ENCODE results near the gene KRTAP6-1. TPM values are rescaled to one million over a fixed set of nuclear protein-coding genes. Genes with fewer than 3 reads are reported as not detected.

Gene KRTAP6-1
- total RNA-seq, 1 experiment from 2014 or later: not detected

DNA sequence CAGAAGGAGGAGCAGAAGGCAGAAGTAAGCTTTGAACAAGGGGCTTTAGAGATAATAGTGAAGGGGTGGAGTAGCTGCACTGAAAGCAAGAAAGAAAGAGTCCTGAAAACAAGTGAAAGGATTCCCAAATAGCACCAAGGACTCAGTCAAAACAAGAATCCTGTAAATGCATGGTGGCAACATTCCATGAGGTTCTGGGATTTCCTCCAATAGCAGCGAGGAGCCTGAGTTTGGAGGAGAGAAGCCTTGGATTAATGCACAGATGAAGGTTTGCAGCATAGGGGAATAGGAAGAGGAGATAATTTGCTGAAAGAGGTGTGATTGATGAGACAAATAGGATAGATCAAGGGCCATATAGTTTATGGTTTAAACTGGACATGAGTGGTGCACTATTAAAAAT, 34.4 kb downstream of the KRTAP6-1 start:
- TF ChIP-seq, protein P1, sequence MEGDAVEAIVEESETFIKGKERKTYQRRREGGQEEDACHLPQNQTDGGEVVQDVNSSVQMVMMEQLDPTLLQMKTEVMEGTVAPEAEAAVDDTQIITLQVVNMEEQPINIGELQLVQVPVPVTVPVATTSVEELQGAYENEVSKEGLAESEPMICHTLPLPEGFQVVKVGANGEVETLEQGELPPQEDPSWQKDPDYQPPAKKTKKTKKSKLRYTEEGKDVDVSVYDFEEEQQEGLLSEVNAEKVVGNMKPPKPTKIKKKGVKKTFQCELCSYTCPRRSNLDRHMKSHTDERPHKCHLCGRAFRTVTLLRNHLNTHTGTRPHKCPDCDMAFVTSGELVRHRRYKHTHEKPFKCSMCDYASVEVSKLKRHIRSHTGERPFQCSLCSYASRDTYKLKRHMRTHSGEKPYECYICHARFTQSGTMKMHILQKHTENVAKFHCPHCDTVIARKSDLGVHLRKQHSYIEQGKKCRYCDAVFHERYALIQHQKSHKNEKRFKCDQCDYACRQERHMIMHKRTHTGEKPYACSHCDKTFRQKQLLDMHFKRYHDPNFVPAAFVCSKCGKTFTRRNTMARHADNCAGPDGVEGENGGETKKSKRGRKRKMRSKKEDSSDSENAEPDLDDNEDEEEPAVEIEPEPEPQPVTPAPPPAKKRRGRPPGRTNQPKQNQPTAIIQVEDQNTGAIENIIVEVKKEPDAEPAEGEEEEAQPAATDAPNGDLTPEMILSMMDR (conservative IDR thresholded peaks at IDR 0.05): no peak
- TF ChIP-seq EZH2 (IDR thresholded peaks at IDR 0.05; ENCODE audit: low read depth): no peak
- DNase-seq: no peak
- Histone ChIP-seq H3F3A (ENCODE audit: insufficient read depth, low read depth) (no peaks in the 10 kb centered on the region), H3K27me3 (ENCODE audit: insufficient read depth, low read depth) (no peaks in the 10 kb centered on the region), H2AFZ (no peak overlapping the region), H4K20me1 (ENCODE audit: insufficient read depth) (no peaks in the 10 kb centered on the region), H3K4me1 (replicated peaks; ENCODE audit: insufficient read depth) (no peaks in the 10 kb centered on the region), H3K27ac (no peak overlapping the region), H3K36me3 (ENCODE audit: low read depth) (no peaks in the 10 kb centered on the region), H3K9me2 (ENCODE audit: insufficient read depth) (no peaks in the 10 kb centered on the region), H3K79me2 (ENCODE audit: low read depth) (no peaks in the 10 kb centered on the region), H3K4me2 (no peak overlapping the region), H3K9me3 (ENCODE audit: insufficient read depth, low read depth) (no peaks in the 10 kb centered on the region), H3K4me3 (no peak overlapping the region)
- intact Hi-C loops (cut with micrococcal nuclease; ENCODE audit: unreplicated experiment): no loop called here
- POLR2A ChIA-PET (ENCODE audit: unreplicated experiment): no interaction called here
- BruUV-seq (replicated peaks): no TSS peak
- CTCF ChIA-PET: no interaction called here

DNA sequence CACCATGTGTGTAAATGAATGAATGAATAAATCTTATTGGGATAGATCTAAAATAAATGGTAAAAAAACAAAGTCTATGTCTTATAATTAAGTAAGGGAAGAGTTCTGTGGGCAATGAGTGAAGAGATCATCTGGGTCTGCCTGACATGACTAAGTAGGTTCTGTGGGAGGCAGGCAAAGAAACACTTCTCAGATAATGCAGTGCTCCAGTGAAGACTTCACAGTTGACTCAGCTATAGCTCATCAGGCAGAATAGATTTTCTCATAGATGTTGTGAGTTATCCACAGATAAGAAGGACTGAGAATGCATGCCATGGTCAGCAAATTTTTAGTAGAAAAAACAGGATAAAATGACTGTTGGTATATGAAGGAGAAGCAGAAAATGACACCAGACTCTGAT, 36.0 kb downstream of the KRTAP6-1 start:
- intact Hi-C loops (cut with micrococcal nuclease; ENCODE audit: unreplicated experiment): no loop called here

DNA sequence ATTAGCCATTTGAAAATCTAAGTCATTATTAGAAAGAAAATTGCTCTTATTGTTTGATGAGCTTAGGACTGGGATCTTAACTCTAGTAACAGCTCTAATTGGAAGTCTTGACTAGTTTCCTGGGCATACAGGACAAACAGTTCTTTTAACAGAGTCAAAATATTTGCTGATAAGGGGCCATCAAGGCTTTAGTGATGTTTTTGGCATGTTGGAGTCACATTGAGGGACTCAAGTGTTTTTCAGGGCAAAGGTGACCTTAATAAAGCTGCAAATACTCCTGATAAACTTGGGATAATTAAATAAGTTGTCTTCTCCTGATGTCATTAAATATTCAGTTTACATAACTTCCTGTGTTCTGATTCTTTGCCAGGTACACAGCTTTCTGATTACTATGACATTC, 46.1 kb downstream of the KRTAP6-1 start:
- H3K36me3 ChIP-seq (ENCODE audit: low read depth): no peaks in the 10 kb centered on the region
- intact Hi-C loops (cut with micrococcal nuclease; ENCODE audit: unreplicated experiment): no loop called here
- H3K4me1 ChIP-seq (replicated peaks; ENCODE audit: insufficient read depth): no peaks in the 10 kb centered on the region
- H3F3A ChIP-seq (ENCODE audit: insufficient read depth, low read depth): no peaks in the 10 kb centered on the region
- no peak overlapping the region for H3K4me3 ChIP-seq
- BruUV-seq (replicated peaks): no TSS peak
- H3K9me3 ChIP-seq (ENCODE audit: insufficient read depth, low read depth): no peaks in the 10 kb centered on the region
- no peaks in the 10 kb centered on the region for H3K27me3 ChIP-seq (ENCODE audit: insufficient read depth, low read depth)
- TF ChIP-seq, protein P1 (conservative IDR thresholded peaks at IDR 0.05): no peak
- no peak for TF ChIP-seq EZH2 (IDR thresholded peaks at IDR 0.05; ENCODE audit: low read depth)
- no peak overlapping the region for H2AFZ ChIP-seq
- no peak overlapping the region for H3K27ac ChIP-seq
- CTCF ChIA-PET: no interaction called here
- POLR2A ChIA-PET (ENCODE audit: unreplicated experiment): no interaction called here
- H3K4me2 ChIP-seq: no peak overlapping the region
- no peak for DNase-seq
- no peaks in the 10 kb centered on the region for H4K20me1 ChIP-seq (ENCODE audit: insufficient read depth)
- no peaks in the 10 kb centered on the region for H3K9me2 ChIP-seq (ENCODE audit: insufficient read depth)
- no peaks in the 10 kb centered on the region for H3K79me2 ChIP-seq (ENCODE audit: low read depth)

More for the DNA sequence above, 36.0 kb downstream of the KRTAP6-1 start:
- H3K4me3 ChIP-seq: no peak overlapping the region
- no peaks in the 10 kb centered on the region for H3K27me3 ChIP-seq (ENCODE audit: insufficient read depth, low read depth)
- H3K27ac ChIP-seq: no peak overlapping the region
- no peaks in the 10 kb centered on the region for H3K79me2 ChIP-seq (ENCODE audit: low read depth)
- no peaks in the 10 kb centered on the region for H4K20me1 ChIP-seq (ENCODE audit: insufficient read depth)
- no peak overlapping the region for H2AFZ ChIP-seq
- TF ChIP-seq, protein P1 (conservative IDR thresholded peaks at IDR 0.05): no peak
- H3K9me3 ChIP-seq (ENCODE audit: insufficient read depth, low read depth): no peaks in the 10 kb centered on the region
- no peaks in the 10 kb centered on the region for H3K36me3 ChIP-seq (ENCODE audit: low read depth)
- H3F3A ChIP-seq (ENCODE audit: insufficient read depth, low read depth): no peaks in the 10 kb centered on the region
- no peaks in the 10 kb centered on the region for H3K9me2 ChIP-seq (ENCODE audit: insufficient read depth)
- CTCF ChIA-PET: no interaction called here
- H3K4me2 ChIP-seq: no peak overlapping the region
- BruUV-seq (replicated peaks): no TSS peak
- H3K4me1 ChIP-seq (replicated peaks; ENCODE audit: insufficient read depth): no peaks in the 10 kb centered on the region
- DNase-seq: no peak
- POLR2A ChIA-PET (ENCODE audit: unreplicated experiment): no interaction called here
